Stimulated activated CD4-positive, alpha-beta T cell treated with anti-CD3 and anti-CD28 coated beads, Interleukin-2, amount 100 ng/mL, for 4 hours (primary cell): ENCODE data around the gene RIC8A.

Experiments
- DNase-seq: peaks from one replicate; pipeline ENCODE4 v3.0.0-alpha.2; 2020; ENCODE audit warnings: low read depth

Gene RIC8A

DNA sequence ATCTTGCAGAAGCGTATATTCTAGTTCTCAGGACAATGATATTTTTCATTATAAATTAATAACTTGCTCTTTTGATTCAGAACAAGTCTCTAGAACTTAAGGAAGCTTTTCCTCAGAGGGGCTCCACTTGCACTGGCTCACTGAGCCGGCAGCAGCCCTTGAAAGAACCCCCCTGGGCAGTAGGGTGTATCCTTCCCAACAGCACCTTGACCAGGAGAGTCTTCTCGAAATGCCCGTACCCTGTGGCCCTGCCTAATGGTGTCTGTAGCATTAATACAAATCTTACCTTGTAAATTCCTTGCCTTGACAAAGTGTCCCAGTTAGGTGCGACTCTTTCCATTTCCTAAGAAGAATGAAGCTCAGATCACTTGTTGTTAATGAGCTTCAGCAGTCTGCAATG, 42.8 kb downstream of the RIC8A start:
- no peak for DNase-seq

DNA sequence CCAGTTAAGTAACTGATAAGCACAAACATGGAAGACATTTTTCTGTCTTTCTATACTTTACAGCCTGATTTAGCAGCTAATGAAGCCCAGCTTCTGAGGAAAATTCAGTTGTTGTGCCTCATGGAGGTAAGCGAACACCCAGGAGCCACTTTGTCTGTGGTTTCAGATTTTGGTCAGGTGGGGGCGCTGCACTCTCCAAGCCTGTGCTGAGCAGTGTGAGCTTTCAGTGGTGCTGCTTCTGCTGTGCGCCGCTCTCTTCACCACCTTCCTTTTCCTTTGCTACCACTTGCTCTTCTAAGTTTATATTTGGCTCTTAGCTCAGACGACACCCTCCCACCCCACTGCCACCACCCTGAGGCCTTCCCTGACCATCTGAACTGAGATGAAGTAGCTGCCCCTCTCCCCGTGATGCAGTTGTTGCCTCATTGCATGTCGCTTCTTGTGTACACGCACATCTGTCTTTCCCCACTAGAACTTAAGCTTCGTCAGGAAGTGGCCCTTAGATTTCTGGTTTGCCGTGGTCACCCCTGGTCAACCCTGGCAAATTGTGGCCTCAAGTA, 43.3 kb downstream of the RIC8A start:
- DNase-seq: peak; percentile 67

DNA sequence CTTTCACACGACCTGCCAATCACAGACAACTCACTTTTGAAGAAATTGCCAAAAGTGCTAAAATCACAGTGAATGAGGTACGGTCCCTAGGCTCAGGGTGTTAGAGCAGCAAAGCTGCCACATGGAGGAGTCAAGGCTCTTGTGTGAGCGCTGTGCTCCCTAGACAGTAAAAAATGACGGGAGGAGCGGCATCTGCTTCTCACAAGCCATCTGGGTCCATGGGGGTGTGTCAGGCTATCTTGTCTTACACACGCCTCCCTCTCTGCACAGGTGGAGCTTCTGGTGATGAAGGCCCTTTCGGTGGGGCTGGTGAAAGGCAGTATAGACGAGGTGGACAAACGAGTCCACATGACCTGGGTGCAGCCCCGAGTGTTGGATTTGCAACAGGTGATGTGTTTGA, 44.0 kb downstream of the RIC8A start:
- no peak for DNase-seq

DNA sequence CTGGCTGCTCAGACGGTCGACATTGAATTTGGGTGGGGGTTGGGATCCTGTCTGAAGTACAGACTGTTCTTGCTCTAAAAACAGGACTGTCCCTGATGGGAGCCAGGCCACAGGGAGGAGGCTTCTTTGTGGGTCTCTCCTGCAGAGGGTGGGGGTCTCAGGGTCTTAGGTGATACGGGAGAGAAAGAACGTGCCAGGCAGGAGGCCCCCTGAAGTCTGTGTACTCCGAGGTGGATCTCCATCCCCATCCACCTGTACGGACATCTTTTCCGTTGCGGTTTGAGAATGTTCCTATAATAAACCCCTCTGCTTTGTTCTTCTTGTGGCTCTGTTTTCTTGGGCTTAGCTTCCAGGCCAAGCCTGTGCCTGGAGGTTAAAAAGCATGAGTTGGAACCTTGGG, 45.2 kb downstream of the RIC8A start:
- no peak for DNase-seq

DNA sequence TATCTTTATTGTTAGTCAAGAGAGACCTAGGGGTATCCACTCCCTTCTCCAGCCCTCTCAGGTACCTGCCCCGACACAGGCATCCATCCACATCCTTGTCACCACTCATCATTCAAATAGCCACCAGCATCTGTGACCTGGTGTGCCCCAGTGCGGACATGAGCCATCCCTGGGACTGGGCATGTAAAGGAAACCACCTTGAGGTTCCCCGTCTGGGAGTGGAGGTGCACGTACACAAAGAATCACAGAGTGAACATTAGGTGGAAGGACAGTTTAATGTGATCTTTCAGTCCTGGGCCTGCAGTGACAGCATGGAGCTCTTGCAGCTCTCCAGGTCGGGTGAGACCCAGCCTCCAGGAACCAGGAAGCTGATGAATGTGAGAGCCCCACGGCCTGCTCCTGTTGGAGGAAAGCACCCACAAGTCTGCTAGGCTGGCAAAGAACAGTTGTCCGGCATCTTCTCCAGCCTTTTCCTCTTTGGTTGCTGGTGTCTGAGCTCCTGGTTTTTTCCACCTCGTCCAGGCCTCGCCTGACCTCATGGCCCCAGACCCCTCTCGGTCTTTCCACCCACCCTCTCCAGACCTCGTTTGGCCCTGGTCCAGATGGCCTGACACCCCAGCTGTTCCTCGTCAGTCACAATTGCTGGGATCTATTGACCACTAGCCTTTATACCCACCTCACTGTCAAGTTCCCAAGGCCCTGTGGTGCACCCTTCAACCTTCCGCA, 45.8 kb downstream of the RIC8A start:
- DNase-seq: no peak

DNA sequence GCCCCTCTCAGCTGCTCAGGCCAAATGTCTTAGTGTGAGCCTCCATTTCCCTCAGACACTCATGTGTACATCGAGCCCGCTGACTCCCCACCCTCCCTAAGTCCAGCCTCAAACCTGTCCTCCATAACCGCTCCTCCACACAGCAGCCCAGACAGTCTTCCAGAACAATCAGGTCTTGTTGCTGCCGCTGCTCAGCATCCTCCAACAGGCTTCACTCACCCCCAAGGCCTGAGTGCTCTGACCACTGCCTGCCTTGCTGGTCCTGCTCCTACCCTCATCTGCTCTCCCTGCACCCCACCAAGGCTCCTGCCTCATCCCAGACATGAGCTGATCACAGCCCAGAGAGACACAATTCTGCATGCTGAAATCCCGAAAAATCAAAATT, 46.4 kb downstream of the RIC8A start:
- no peak for DNase-seq

DNA sequence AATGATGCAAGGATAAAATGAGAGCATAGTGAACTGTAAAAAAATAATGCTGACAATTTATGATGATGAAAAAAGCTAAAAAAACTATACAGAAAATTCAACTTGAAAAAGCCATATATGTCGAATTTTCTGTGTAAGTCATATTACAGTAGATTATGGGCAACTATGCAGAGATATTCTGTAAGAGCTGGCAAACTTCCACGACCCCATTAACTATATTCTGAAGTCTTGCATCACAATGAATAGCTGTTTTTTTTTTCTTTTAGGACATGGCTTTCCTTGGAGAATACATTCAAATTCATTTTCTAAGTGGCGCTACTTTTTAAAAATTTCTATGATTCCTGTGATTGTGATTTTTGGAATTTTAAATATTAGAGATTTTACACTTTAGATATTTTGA, 47.7 kb downstream of the RIC8A start:
- DNase-seq: no peak

DNA sequence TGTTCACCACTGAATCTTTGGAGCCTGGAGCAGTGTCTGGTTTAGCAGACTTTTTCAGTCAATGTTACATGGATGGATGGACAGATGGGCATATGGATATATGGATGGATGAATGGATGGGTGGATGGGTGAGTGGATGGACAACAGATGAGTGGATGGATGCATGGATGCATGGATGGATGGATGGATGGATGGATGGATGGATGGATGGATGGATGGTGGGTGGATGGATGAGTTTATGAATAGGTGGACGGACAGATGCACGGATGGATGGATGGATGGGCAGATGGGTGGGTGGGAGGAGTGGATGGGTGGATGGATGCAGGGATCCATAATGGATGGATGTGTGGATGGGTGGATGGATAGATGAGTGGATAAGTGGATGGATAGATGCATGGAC, 48.3 kb downstream of the RIC8A start:
- DNase-seq: no peak

DNA sequence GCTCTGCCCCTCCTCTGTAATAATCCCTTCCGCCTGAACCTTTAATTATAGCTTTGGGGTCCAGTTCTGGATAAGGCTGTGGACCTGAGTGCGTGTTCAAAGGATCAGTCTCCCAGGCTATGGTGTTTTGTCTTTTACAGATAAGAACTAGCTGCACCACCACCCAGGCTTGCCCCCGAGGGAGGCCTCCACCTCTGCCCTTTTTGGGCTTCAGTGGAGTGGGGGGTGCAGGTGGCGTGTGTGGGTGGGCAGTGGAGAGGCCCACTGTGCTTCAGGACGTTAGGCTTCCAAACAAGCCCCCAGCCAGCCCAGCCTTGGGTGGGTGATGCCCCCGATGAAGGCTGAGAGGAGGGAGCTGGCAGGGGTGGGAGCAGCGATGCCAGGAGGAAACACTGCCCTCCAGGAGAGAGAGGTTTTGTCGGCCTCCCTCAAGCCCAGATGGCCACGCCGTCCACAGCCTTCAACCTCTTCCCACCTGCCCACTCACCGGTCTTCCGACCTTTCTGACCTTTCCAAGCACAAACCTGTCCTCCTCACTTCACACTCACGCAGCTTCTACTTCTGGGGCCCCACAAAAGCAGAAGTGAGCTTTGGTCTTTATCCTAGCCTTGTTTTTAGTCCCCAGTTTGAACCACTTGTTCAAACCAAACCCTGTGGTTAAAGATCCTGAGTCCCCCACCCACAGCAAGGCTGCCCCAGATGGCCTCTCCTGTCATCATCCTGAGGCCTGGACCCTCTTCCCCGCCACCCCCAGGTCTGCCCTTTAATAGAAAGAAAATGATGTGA, 49.6 kb downstream of the RIC8A start:
- DNase-seq: no peak

DNA sequence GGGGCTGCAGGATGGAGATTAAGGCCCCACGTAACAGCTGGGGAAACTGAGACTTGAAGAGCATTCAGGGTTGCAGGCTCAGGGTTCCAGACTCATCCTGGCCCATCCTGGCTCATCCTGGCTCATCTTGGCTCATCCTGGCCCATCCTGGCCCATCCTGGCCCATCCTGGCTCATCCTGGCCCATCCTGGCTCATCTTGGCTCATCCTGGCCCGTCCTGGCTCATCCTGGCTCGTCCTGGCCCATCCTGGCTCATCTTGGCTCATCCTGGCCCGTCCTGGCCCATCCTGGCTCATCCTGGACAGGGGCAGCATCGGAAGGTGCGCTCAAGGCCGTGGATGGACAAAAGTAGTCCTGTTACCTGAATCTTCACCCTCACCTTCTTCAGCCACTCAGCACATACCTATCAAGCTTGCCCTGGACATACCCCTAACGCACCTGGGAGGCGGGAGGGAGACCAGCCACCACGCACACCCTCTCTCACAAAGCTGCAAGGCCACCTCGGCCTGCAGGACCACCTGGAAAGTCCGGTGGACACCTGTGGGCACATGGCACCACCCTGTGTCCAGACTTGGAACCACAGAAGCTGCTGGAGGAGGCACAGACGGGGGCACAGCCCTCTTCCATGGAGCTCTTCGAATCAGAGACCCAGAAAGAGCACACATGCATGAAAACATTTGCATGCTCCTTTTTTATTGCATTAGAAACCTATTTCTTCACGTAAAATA, 50.4 kb downstream of the RIC8A start:
- DNase-seq: no peak

DNA sequence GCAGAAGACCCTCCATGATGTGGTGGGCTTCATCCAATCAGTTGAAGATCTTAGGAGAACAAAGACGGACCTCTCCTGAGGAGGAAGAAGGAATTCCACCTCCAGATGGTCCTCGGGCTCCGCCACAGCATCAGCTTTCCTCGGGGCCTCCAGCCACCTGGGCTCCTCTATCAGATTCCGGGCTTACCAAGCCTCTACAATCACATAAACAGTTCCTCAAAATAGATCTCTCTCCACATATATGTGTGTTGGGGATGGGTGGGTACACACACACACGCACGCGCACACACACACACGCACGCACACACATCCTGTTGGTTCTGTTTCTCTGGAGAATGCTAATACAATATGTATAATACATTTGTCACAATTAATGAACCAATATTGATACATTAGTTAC, 51.9 kb downstream of the RIC8A start:
- DNase-seq: no peak

DNA sequence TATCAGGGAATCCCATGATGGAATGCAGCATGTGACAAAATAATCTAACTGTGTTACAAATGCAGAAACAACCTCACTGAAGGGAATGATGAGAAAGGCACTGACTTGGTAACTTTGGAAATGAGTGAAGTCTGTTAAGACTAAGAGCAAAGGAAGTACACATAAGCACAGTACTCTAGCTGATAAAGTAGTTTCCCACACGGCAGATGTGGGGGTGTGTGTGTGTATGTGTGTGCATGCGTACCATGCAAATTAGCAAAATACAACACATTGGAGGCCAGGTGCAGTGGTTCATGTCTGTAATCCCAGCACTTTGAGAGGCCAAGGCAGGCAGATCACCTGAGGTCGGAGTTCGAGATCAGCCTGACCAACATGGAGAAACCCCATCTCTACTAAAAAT, 54.1 kb downstream of the RIC8A start:
- no peak for DNase-seq
